ENCODE measurements around the gene HOXB7.

The HOXB7 gene

DNA sequence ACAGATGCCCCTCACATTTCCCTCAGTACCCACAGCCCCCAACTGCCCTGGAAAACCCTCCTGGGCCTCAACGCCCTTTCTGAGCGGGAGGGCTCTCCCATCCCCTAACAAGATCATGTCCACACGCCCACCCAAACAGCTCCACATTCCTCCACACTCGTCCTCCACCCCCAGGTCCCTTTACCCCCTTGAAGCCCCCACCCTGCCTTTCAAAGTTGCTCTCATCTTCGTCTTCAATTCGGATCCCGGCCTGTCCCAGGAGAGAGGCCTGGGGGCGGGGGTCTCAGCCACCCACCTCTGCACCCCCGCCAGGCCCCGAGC is 47.0 kb downstream of the HOXB7 start:
- DNase-seq (ENCODE audit: low read depth): no peak
- TF ChIP-seq CTCF (IDR thresholded peaks at IDR 0.05; ENCODE audit: control insufficient read depth, extremely low read depth, insufficient read depth): no peak
- H3K4me3 ChIP-seq (ENCODE audit: low read depth, low read length): no peak overlapping the region

- no peak for TF ChIP-seq CTCF (IDR thresholded peaks at IDR 0.05; ENCODE audit: control insufficient read depth, extremely low read depth, insufficient read depth)
- H3K4me3 ChIP-seq (ENCODE audit: low read depth, low read length): no peak overlapping the region
- DNase-seq (ENCODE audit: low read depth): no peak
Measured at GRCh38 chr17:48563385-48563838, 47.4 kb downstream of the HOXB7 start.

DNA sequence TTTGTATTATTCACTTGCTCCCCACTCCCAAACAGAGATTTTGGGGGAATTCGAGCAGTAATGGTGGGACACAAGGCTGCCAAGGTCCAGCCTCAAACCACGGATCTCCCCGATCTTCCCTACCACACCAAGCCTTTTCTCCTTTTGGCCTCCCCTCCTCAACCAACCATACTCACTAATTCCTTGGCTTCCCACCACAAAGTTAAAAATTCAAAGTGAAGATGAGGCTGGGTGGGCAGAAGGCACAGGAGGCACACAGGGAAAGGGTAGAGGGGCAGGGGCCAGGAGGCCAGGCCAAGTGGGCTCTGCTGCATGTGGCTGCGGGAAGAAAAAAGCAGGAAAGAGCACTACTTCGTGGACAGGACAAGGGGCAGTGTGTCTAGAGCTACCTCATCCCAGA is 47.9 kb downstream of the HOXB7 start:
- H3K4me3 ChIP-seq (ENCODE audit: low read depth, low read length): no peak overlapping the region
- no peak for DNase-seq (ENCODE audit: low read depth)
- TF ChIP-seq CTCF (IDR thresholded peaks at IDR 0.05; ENCODE audit: control insufficient read depth, extremely low read depth, insufficient read depth): no peak

- TF ChIP-seq CTCF (IDR thresholded peaks at IDR 0.05; ENCODE audit: control insufficient read depth, extremely low read depth, insufficient read depth): no peak
- DNase-seq (ENCODE audit: low read depth): no peak
- H3K4me3 ChIP-seq (ENCODE audit: low read depth, low read length): no peak overlapping the region
Measured at GRCh38 chr17:48561884-48562810, 48.7 kb downstream of the HOXB7 start.

DNA sequence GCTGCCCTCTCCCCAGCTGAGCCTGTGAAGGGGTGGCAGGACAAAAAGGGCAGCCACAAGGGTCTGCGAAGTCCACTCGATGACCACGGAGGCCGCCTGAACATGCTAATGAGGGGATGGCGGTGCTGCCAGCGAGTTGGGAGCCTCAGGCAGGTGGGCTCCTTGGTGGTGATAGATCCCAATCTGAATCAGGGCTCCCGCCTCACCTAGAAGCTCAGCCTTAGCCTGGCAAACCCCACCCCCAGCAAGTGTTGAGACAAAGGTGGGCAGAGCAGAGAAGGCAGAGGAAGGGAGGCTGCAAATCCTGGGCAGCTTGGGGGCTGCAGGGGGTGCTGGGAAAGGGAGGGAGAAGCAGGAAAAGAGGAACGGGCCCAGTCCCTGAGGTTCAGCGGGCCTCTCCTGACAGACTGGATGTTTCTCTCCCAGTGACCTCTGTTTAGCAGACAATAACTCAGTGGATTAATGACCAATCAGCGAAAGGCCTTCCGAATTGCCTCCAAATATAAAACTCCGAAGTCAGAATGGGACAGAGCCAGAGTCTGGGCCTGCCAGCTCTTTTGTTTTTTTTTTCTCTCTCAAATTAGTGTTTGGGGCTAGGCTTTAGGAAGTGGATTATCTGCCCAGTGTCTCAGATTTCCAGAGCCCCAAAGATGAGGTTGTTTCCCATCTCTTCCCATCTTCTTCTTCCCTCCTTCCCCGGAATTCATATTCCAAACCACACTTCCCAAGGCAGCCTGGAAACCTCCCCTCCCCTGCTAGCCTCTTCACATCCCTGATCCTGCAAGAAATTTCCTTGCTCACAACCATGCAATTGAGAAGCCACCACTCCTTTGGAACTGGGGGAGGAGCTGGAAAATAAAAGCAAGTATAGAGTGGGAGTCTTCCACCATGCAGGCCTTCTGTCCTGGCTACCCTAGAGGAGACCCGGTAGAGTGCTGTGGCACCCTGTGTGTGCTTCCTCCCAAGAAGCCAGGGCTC is 50.7 kb downstream of the HOXB7 start:
- TF ChIP-seq CTCF (IDR thresholded peaks at IDR 0.05; ENCODE audit: control insufficient read depth, extremely low read depth, insufficient read depth): no peak
- no peak for DNase-seq (ENCODE audit: low read depth)
- no peak overlapping the region for H3K4me3 ChIP-seq (ENCODE audit: low read depth, low read length)

- no peak for DNase-seq (ENCODE audit: low read depth)
- no peak for TF ChIP-seq CTCF (IDR thresholded peaks at IDR 0.05; ENCODE audit: control insufficient read depth, extremely low read depth, insufficient read depth)
- H3K4me3 ChIP-seq (ENCODE audit: low read depth, low read length): no peak overlapping the region
Measured at GRCh38 chr17:48559122-48559839, 51.5 kb downstream of the HOXB7 start.
